Activated naive CD8-positive, alpha-beta T cell treated with anti-CD3 and anti-CD28 coated beads, Interleukin-2, amount 10 ng/mL, durations not matched to agents 7 days and 5 days (primary cell): ENCODE data around the gene EPM2AIP1. TPM values are rescaled to one million over a fixed set of nuclear protein-coding genes. Genes with fewer than 3 reads are reported as not detected.
"Not testable (repeated sequence)": the region's sequence is repeated elsewhere in the genome, so short reads cannot be mapped to it uniquely, and the experiment has no call there.

Source experiments
- ATAC-seq: fragments of 150-1000 bp; cut with Tn5 transposase; one replicate; pipeline ENCODE4 v1.10.0; 2021; ENCODE audit warnings: low read depth, moderate library complexity
- POLR2A ChIA-PET: fragments of 350-600 bp; sonication (Branson Sonifier 250); formaldehyde crosslinking; loops from one replicate; lab custom pipeline; 2021; ENCODE audit warnings: antibody characterized with exemption; lab: Charles Lee
- DNase-seq: peaks from one replicate; pipeline ENCODE4 v3.0.0; 2021
- H3K27ac Mint-ChIP-seq: one replicate; pipeline ENCODE4 v1.8.0; 2022; ENCODE audit warnings: mild to moderate bottlenecking, mixed read lengths
- H3K27me3 Mint-ChIP-seq: one replicate; pipeline ENCODE4 v1.8.0; 2022; ENCODE audit warnings: mild to moderate bottlenecking, moderate library complexity, mixed read lengths
- H3K36me3 Mint-ChIP-seq: one replicate; pipeline ENCODE4 v1.8.0; 2021; ENCODE audit warnings: mild to moderate bottlenecking, mixed read lengths
- H3K4me1 Mint-ChIP-seq: one replicate; pipeline ENCODE4 v1.8.0; 2021; ENCODE audit warnings: mixed read lengths
- H3K4me3 Mint-ChIP-seq: one replicate; pipeline ENCODE4 v1.8.0; 2022; ENCODE audit warnings: mild to moderate bottlenecking, moderate library complexity, mixed read lengths
- H3K9me3 Mint-ChIP-seq: one replicate; pipeline ENCODE4 v1.8.0; 2021; ENCODE audit warnings: mixed read lengths
- total RNA-seq, 2 experiments: library from RNA; stranded (reverse); gene quantifications; one replicate each; pipeline ENCODE4 v1.2.3, GENCODE V29; 2021

The EPM2AIP1 gene
- total RNA-seq, 2 experiments from 2014 or later, result 26.8 to 28.6 TPM

DNA sequence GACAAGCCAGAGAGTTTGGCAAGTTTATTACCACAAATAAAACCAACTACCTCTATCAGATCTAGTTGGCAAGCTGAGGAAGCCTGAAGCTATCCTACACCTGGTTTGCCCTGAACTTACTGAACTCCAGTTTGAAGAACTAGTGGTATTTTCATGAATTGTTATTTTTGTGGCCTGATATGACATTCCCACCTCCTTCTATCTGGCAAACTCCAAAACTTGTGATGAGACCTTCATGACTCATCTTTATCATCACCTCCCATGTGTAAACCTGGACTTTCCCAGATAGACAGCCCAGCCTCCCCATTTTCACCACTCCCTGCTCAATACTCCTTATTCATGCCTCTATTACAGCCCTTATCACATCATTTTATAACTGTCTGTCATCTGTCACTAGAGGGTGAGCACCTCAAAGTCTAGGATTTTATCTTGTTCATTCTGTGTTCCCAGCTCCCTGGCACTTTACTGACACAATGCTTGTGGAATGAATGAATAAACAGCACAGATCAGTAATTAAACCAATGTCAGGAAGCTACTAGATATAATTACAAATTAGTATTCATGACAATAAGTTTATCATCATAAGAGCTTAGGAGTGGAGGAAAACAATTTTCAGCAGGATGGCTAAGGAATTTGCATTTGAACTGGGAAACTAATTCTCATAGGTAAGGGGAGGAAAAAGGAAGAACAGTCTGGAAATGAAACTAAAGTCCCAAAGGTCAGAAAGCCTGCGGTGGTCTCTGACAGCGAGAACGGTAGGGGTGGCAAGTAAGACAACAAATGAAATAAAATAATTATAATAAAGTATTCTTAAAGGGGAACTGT, 34.9 kb downstream of the EPM2AIP1 start:
- H3K27me3 Mint-ChIP-seq, result peaks cover 4% of the 10 kb centered on the region
- peak overlapping the region; percentile 49 for H3K27ac Mint-ChIP-seq
- POLR2A ChIA-PET, result interaction anchor here (0.7 to 1.9 kb wide), 7 partner anchors 14 to 89 kb away, joined by 3 to 6 read pairs (median 4); partner anchors contain the start of genes EPM2AIP1, MLH1 and TRANK1
- peaks cover 6% of the 10 kb centered on the region for H3K4me1 Mint-ChIP-seq
- no peak for DNase-seq
- ATAC-seq, result no peak
- no peaks in the 10 kb centered on the region for H3K9me3 Mint-ChIP-seq
- no peaks in the 10 kb centered on the region for H3K36me3 Mint-ChIP-seq
- H3K4me3 Mint-ChIP-seq, result peak overlapping the region; percentile 37

- H3K27ac Mint-ChIP-seq, result no peak overlapping the region
These were observed 35.9 kb downstream of the EPM2AIP1 start for GRCh38 chr3:36957063-36957462.

GRCh38 chr3:36956155-36956554, 36.8 kb downstream of the EPM2AIP1 start:
- no peaks in the 10 kb centered on the region for H3K9me3 Mint-ChIP-seq
- DNase-seq (no peak), ATAC-seq (no peak)
- H3K27ac Mint-ChIP-seq, result no peak overlapping the region
- H3K36me3 Mint-ChIP-seq, result no peaks in the 10 kb centered on the region
- H3K4me3 Mint-ChIP-seq, result no peak overlapping the region
- POLR2A ChIA-PET, result no interaction called here
- H3K4me1 Mint-ChIP-seq, result peaks cover 6% of the 10 kb centered on the region
- peaks cover 9% of the 10 kb centered on the region for H3K27me3 Mint-ChIP-seq

More at GRCh38 chr3:36957063-36957462, 35.9 kb downstream of the EPM2AIP1 start:
- Mint-ChIP-seq H3K4me1 (peaks cover 6% of the 10 kb centered on the region), H3K4me3 (no peak overlapping the region), H3K9me3 (no peaks in the 10 kb centered on the region), H3K27me3 (peaks cover 9% of the 10 kb centered on the region), H3K36me3 (no peaks in the 10 kb centered on the region)
- DNase-seq (no peak), ATAC-seq (no peak)
- POLR2A ChIA-PET, result interaction anchor here (1.4 to 1.9 kb wide), 2 partner anchors 13 to 36 kb away, joined by 4 to 6 read pairs; partner anchors contain the start of genes EPM2AIP1, MLH1 and TRANK1

GRCh38 chr3:36954452-36955134, 38.3 kb downstream of the EPM2AIP1 start:
- H3K36me3 Mint-ChIP-seq, result no peaks in the 10 kb centered on the region
- no peak overlapping the region for H3K27ac Mint-ChIP-seq
- H3K27me3 Mint-ChIP-seq, result peaks cover 9% of the 10 kb centered on the region
- peaks cover 6% of the 10 kb centered on the region for H3K4me1 Mint-ChIP-seq
- H3K4me3 Mint-ChIP-seq, result no peak overlapping the region
- no peaks in the 10 kb centered on the region for H3K9me3 Mint-ChIP-seq
- ATAC-seq (no peak), DNase-seq (no peak)
- POLR2A ChIA-PET, result no interaction called here

DNA sequence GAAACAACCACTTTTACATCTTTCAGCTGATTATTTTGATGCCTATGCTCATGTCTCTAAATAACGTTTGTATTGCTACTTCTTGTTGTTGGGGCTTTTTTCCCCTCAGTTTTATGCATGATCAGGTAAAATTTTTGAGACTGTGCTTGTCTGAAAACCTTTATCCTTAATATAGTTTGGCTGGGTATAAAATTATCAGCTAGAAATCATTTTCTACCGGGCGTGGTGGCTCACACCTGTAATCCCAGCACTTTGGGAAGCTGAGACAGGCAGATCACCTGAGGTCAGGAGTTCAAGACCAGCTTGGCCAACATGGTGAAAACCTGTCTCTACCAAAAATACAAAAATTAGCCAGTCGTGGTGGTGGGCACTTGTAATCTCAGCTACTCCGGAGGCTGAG, 45.1 kb downstream of the EPM2AIP1 start:
- Mint-ChIP-seq H3K4me1 (peaks cover 11% of the 10 kb centered on the region), H3K36me3 (peaks cover 17% of the 10 kb centered on the region), H3K9me3 (peaks cover 14% of the 10 kb centered on the region)
- ATAC-seq, DNase-seq, H3K27me3 Mint-ChIP-seq, H3K4me3 Mint-ChIP-seq, H3K27ac Mint-ChIP-seq: not testable (repeated sequence)
- POLR2A ChIA-PET, result interaction anchor here (1.0 kb wide), 1 partner anchor 25 kb away, joined by 3 read pairs; no protein-coding TSS in a partner anchor

GRCh38 chr3:36945333-36945980, 47.5 kb downstream of the EPM2AIP1 start:
- ATAC-seq, result no peak
- Mint-ChIP-seq H3K4me3 (peak overlapping the region; percentile 79), H3K4me1 (peaks cover 13% of the 10 kb centered on the region), H3K27ac (peak overlapping the region; percentile 77), H3K9me3 (peaks cover 14% of the 10 kb centered on the region), H3K27me3 (peaks cover 2% of the 10 kb centered on the region), H3K36me3 (peaks cover 17% of the 10 kb centered on the region)
- DNase-seq, result peak; percentile 29
- POLR2A ChIA-PET, result interaction anchor here (1.3 to 1.8 kb wide), 8 partner anchors 12 to 71 kb away, joined by 4 to 14 read pairs (median 6); partner anchors contain the start of genes EPM2AIP1 and MLH1

DNA sequence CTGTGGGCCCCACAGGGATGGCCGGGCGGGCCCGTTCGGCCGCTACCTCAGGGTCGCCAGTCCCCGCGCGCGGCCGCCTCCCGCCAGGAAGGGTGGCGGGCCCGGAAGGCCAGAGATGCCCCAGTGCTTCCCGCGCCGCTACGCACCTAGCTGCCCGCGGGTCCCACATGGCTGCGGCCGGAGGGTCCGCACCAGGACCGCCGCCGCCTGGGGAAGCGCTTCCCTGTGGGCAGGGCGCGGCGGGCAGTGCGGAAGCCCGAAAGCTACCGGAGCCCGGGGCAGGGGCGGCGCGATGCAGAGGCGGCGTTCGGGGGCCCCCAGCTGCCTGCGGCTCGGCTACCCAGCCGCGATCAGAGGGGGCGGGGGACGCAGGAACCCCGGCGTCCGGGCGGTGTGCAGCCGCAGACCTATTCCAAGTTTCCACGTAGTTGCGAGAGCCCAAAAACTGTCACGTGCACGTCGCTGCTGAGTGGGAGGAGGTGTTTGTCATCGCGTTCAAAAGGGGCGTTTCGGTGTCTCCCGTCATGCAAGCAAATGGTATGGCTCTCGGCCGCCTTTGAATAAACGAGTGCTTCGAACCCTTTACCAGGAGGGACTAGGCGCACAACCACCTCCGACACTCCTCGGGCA, 48.2 kb downstream of the EPM2AIP1 start, which contains the start of gene TRANK1:
TSS of gene TRANK1 (minus strand) at position 414 of the 630 bp plus-strand sequence. CDS start at position 169, 245 bp downstream.
- POLR2A ChIA-PET, result interaction anchor here (1.1 to 1.8 kb wide), 11 partner anchors 10 to 71 kb away, joined by 3 to 14 read pairs (median 7); partner anchors contain the start of genes EPM2AIP1 and MLH1
- peaks cover 2% of the 10 kb centered on the region for H3K27me3 Mint-ChIP-seq
- DNase-seq (peak; percentile 81), ATAC-seq (peak; percentile 80)
- peak within 1 kb of the TSS; percentile 81 for H3K4me3 Mint-ChIP-seq
- peaks cover 17% of the 10 kb centered on the region for H3K36me3 Mint-ChIP-seq
- peaks cover 14% of the 10 kb centered on the region for H3K9me3 Mint-ChIP-seq
- H3K27ac Mint-ChIP-seq, result peak within 1 kb of the TSS; percentile 77
- H3K4me1 Mint-ChIP-seq, result peaks cover 13% of the 10 kb centered on the region

DNA sequence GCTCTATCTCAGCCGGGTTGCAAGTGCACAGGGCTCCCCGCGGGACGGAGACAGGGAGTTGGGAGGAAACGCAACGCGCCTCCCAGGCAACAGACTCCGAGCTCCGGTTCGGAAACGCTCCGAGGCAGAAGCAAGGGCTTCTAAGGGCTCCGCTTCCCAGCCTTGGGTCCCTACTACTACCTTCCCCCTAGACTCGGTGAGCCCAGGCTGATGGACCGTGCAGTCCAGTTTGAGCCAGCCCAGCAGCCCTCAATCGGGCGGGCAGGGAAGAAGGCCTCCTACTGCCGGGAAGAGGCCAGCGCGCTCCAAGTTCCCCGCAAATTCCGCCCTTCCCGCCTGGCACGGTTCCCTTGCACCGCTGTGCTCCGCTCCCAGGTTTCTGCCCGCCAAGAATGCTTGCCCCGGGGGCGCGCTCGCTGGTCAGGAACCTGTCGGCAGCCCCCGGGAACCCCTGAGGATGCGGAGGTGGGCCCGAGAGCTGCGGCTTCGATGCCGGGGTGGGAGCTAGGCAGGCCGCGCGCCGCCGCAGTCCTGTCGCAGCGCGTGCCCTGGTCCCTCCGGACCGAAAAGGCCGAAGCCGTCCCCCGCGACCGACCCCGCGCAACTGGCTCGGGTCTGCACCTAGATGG, 48.8 kb downstream of the EPM2AIP1 start:
- ATAC-seq (peak; percentile 37), DNase-seq (peak; percentile 69)
- POLR2A ChIA-PET, result interaction anchor here (1.0 to 1.8 kb wide), 12 partner anchors 9 to 70 kb away, joined by 3 to 14 read pairs (median 6); partner anchors contain the start of genes EPM2AIP1 and MLH1
- peaks cover 14% of the 10 kb centered on the region for H3K36me3 Mint-ChIP-seq
- peaks cover 12% of the 10 kb centered on the region for H3K9me3 Mint-ChIP-seq
- peaks cover 13% of the 10 kb centered on the region for H3K4me1 Mint-ChIP-seq
- H3K27ac Mint-ChIP-seq, result peak overlapping the region; percentile 45
- H3K4me3 Mint-ChIP-seq, result peak overlapping the region; percentile 81
- H3K27me3 Mint-ChIP-seq, result peaks cover 2% of the 10 kb centered on the region

GRCh38 chr3:36943601-36944000, 49.3 kb downstream of the EPM2AIP1 start:
- peaks cover 13% of the 10 kb centered on the region for H3K4me1 Mint-ChIP-seq
- no peak overlapping the region for H3K27ac Mint-ChIP-seq
- peaks cover 2% of the 10 kb centered on the region for H3K27me3 Mint-ChIP-seq
- peaks cover 11% of the 10 kb centered on the region for H3K9me3 Mint-ChIP-seq
- DNase-seq (no peak), ATAC-seq (no peak)
- H3K4me3 Mint-ChIP-seq, result peak overlapping the region; percentile 81
- H3K36me3 Mint-ChIP-seq, result peaks cover 13% of the 10 kb centered on the region
- POLR2A ChIA-PET, result interaction anchor here (1.0 to 1.8 kb wide), 11 partner anchors 8 to 69 kb away, joined by 3 to 14 read pairs (median 6); partner anchors contain the start of genes EPM2AIP1 and MLH1

- no peak overlapping the region for H3K27ac Mint-ChIP-seq
- H3K4me1 Mint-ChIP-seq, result peaks cover 13% of the 10 kb centered on the region
- peaks cover 9% of the 10 kb centered on the region for H3K36me3 Mint-ChIP-seq
- H3K27me3 Mint-ChIP-seq, result peaks cover 2% of the 10 kb centered on the region
- no peak for ATAC-seq
- POLR2A ChIA-PET, result interaction anchor here (0.6 to 1.0 kb wide), 3 partner anchors 8 to 38 kb away, joined by 3 to 8 read pairs (median 3); no protein-coding TSS in a partner anchor
- peaks cover 6% of the 10 kb centered on the region for H3K9me3 Mint-ChIP-seq
- no peak for DNase-seq
- H3K4me3 Mint-ChIP-seq, result no peak overlapping the region
These were observed 50.2 kb downstream of the EPM2AIP1 start for GRCh38 chr3:36942638-36943248.

- POLR2A ChIA-PET, result no interaction called here
- H3K4me1 Mint-ChIP-seq, result peaks cover 11% of the 10 kb centered on the region
These were observed 51.3 kb downstream of the EPM2AIP1 start for GRCh38 chr3:36941658-36942057.

More at GRCh38 chr3:36941658-36942057, 51.3 kb downstream of the EPM2AIP1 start:
- H3K36me3 Mint-ChIP-seq, result peaks cover 3% of the 10 kb centered on the region
- H3K27ac Mint-ChIP-seq, result no peak overlapping the region
- no peak overlapping the region for H3K4me3 Mint-ChIP-seq
- no peak for DNase-seq
- H3K27me3 Mint-ChIP-seq, result peaks cover 2% of the 10 kb centered on the region
- H3K9me3 Mint-ChIP-seq, result peaks cover 3% of the 10 kb centered on the region
- no peak for ATAC-seq
